Left renal cortex interstitium (tissue), 4 donors: Measurements from ENCODE around the gene SLC25A43. TPM values are rescaled to one million over a fixed set of nuclear protein-coding genes. Genes with fewer than 3 reads are reported as not detected.
"Not testable (repeated sequence)": the region's sequence is repeated elsewhere in the genome, so short reads cannot be mapped to it uniquely, and the experiment has no call there.

Experiments used
- DNase-seq, 4 donors: peaks; one replicate each; pipeline ENCODE4 v3.0.0-alpha.2; 2013; ENCODE audit warnings: low read depth in 4 of 4, low spot score in 2 of 4, missing footprints in 1 of 4
- polyA plus RNA-seq, 4 donors: library from polyadenylated mRNA; unstranded; fragments of 120-200 nt; gene quantifications; one replicate each; pipeline ENCODE4 v1.2.1, GENCODE V29; 2013; ENCODE audit not compliant: insufficient read length in 4 of 4

The SLC25A43 gene
- polyA plus RNA-seq, 4 donors: 3.1 to 6.7 (median 4.5) TPM

DNA sequence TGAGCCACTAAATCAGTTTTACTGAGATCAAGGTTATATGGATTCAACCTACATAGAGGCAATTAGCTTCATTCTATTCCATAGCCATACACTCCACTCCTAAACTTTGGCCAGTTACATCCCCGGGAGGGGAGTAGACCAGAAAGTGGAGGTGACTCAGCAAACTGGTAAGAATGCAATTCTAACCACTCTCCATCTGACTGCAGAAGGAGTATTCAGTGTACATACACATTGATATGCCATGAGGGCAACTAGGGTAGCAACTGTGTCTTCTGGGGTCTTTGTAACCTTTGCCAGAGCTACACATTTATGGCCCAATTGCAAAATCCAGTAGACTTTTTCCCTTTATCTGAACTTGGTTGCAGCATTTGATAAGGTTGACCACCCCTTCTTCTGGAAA lies 7.6 kb downstream of the SLC25A43 start:
- DNase-seq: no peak

DNA sequence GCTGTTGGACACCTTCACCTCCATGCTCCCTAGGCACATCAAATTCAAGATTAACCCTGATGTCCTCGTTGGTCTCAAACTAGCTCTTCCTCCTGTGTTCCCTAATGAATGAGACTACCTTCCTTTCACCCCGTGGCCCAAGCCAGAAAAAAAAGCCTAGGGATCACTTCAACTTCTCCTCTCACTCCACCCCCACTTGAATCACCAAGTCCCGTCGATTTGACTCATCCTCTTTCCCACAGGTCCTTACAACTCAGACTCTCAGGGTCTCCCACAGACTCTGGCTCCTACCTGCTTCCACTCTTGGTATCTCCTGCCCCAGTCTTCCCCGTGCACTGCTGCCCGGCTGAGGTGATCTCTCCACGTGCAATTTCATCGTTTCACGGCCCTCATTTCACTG lies 8.5 kb downstream of the SLC25A43 start:
- DNase-seq: no peak

DNA sequence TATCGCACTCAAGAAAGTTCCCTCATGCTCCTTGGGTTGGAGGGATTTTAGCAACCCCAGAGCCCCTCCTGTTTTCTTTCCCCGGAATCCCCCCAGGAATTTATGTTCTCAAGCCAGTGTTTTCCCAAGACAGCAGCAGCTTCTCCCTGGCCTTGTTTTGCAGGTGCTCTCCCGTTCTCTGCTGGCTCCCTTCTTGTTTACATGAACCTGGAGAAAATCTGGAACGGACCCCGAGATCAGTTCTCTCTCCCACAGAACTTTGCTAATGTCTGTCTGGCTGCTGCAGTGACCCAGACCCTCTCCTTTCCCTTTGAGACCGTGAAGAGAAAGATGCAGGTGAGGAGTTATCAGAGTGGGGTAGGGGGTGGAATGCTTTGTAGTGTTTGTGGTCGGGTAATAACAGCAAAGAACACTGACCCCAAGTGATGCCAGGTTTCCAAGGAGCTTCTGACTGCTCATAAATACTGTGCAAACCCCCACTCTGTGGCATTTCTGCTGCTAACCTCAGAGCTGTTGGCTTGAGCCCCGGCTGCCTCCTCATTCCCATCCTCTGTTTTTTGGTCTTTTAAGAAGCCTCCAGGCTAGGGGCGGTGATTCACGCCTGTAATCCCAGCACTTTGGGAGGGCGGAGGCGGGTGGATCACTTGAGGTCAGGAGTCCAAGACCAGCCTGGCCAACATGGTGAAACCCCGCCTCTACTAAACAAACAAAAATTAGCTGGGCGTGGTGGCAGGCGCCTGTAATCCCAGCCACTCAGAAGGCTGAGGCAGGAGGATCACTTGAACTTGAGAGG lies 11.1 kb downstream of the SLC25A43 start:
- DNase-seq: no peak

GRCh38 chrX:119410854-119411253 lies 11.7 kb downstream of the SLC25A43 start:
- no peak for DNase-seq

DNA sequence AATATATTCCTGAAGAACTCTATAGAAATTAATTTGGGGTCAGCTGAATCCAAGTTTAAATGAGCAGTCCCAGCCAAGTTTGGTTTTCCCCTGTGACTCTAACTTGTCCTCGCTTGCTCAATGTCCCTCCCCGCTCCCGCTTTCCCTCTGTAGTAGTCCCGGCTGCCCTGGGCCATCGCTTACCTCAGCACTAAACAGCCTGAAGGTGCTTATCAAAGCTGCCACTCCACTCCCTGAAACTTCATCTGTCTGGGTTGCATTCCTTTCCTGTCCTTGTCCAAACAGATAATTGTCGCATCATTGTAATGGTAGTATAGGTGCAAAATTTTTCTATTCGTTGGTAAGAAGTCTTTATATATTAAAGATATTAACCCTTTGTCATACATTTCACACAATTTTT lies 12.8 kb downstream of the SLC25A43 start:
- no peak for DNase-seq

- no peak for DNase-seq
Measured at GRCh38 chrX:119417376-119417775, 18.2 kb downstream of the SLC25A43 start.

DNA sequence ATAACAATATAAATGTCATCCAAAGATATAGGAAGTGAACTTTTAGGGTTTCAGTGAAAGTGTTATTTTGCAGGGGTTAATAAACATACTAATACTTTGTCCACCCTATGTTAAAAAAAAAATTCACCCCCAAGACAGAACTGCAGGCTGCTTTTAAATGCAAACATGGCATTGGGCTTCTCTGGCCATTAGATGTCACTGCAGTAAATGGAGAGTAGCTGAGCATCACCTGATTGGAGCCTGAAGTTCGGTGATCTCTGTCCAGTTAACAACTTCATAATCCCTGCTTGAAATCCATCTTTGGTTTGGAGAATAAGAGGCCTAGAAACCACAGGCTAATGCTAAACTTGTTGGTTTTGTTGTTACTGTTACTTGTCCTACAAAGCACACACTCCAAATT lies 18.7 kb downstream of the SLC25A43 start:
- no peak for DNase-seq

GRCh38 chrX:119419146-119419545 lies 20.0 kb downstream of the SLC25A43 start:
- no peak for DNase-seq

DNA sequence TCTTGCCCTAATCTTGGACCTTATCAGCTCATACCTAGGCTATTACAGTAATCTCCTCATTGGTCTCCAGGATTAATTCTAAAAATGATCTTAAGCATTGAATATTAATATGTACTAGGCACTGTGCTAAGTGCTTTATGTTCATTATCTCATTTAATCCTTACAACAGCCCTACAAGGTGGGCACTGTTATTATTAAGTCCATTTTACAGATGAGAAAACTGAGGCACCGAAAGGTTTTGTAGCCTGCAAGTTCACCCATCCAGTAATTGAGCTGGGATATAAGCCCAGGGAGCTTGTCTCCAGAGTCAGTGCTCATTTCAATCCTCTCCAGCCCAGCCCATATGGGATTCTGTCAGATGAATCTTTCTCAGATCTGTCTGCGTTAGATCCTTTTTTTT lies 20.8 kb downstream of the SLC25A43 start:
- DNase-seq: no peak

- DNase-seq: no peak
Measured at GRCh38 chrX:119421016-119421705, 22.0 kb downstream of the SLC25A43 start.

- no peak for DNase-seq
Measured at GRCh38 chrX:119423631-119424030, 24.5 kb downstream of the SLC25A43 start.

DNA sequence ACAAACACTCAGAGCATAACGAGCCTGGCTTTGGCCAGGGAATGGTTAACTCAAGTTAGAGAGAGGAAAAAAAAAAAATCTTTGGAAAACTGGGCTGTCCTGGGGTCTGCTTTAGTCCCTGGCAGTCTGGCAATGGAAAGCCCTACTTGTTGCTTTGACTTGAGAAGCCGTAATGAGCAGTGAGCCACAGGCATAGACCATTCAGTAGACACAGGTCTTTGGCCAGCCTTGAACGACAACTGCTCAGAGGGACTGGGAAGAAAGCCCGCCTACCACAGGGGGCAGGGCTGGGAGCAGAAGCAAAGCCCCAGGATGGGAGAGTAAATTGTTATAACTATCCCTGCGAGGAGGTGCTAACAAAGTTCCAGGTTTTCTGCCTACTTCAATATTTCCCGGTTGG lies 25.9 kb downstream of the SLC25A43 start:
- no peak for DNase-seq

DNA sequence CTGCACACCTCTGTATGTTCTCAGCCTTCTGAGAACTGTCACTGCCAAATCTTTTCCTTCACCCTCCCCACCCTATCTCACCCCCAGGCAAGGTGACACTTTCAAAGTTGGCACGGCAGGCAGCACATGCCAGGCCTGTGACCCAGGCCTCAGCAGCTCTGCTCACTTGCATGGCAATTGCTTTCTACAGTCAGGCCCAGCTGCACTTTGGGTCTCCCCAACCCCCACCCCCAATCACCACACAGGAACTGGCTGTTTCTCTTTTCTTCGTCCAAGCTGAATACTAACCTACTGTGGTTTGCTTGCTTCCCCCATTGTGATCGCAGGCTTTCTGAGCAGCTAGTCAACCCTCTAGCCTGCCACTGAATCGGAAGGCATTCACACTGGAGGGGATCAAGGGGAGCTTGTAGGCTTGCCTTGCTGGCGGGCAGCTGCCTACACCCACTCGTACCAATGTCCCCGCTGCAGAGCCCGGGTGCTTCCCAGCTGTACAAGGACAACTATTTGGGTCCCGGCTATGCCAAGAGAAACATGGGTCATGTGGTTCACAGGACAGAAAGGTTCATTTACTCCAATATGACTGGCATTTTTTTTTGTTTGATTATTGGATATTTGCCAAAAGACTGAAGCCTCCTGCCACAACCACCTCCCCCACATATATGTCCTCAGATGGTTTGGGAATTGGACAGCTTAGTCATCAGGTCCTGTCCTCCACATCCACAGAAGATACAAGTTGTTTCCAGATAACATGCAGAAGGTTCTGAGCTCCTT lies 28.1 kb downstream of the SLC25A43 start:
- DNase-seq: no peak

GRCh38 chrX:119427795-119428185 lies 28.7 kb downstream of the SLC25A43 start:
- no peak for DNase-seq

GRCh38 chrX:119429471-119429870 lies 30.3 kb downstream of the SLC25A43 start:
- DNase-seq: no peak

DNA sequence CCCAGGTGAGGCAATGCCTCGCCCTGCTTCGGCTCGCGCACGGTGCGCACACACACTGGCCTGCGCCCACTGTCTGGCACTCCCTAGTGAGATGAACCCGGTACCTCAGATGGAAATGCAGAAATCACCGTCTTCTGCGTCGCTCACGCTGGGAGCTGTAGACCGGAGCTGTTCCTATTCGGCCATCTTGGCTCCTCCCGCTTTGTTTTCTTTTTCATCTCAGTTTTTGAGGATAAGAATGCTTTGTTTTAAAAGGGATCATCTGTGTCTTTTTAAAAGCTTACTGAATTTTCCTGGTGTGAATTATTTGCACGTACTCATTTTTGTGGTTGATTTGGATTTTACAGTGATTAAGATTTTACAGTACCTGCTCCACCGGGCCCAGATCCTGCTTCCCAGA lies 42.2 kb downstream of the SLC25A43 start:
- DNase-seq: not testable (repeated sequence)

GRCh38 chrX:119442286-119442685 lies 43.1 kb downstream of the SLC25A43 start:
- no peak for DNase-seq

DNA sequence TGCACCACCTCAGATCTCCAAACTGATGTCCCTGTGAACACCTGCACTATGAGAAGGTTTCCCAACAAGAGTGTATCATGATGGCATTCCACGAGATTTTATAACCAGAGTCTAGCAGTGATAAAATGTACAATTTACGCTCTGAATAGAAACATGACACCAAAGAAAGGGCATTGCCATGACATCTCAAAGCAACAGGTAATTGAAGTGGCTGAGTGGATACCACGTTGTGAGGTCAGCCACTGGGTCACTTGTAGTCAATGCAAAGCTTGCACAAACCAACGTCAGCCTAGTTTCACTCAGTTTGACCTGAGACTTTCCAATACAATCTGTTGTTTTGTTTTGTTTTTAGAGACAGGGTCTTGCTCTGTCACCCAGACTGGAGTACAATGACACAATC lies 54.1 kb downstream of the SLC25A43 start:
- DNase-seq: no peak

DNA sequence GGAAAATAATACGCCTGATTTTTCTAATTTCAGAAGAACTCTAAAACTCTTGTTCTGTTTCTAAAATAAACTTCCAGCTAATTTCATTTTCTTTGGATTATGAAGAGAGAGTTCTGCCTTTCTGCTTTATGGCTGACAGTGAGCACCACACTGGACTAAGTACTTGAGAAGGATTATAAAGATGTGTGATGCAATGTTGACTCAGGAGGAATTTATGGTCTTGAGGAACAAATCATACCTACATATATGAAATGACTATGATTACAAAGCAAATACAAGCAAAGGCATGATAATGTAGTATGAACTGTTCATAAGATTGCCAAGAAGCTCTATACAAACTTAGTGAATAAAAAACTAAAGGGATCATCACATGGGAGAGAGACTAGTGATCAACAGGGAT lies 56.1 kb downstream of the SLC25A43 start:
- no peak for DNase-seq

- DNase-seq: no peak
Measured at GRCh38 chrX:119459181-119459580, 60.0 kb downstream of the SLC25A43 start.

- no peak for DNase-seq
Measured at GRCh38 chrX:119465555-119465954, 66.4 kb downstream of the SLC25A43 start.
